HepG2 (cell line): ENCODE data around the gene MLX. TPM values are rescaled to one million over a fixed set of nuclear protein-coding genes. Genes with fewer than 3 reads are reported as not detected.
A peak's percentile ranks its signal among the peaks of the same experiment; 100 is the strongest.

Source experiments
- ARID5B ChIP-seq: IDR thresholded peaks from 2 replicates; pipeline ENCODE4 v1.4.0; 2020; ENCODE audit warnings: mild to moderate bottlenecking, missing genetic modification reagents
- FOXP1 ChIP-seq, 2 experiments: fragments of 450-650 bp in 1 of 2; IDR thresholded peaks; 2 replicates each; pipeline ENCODE4 v1.6.1; 2017 to 2018; ENCODE audit warnings: antibody characterized with exemption in 1 of 2
- HIC2 ChIP-seq: sonication (generic); formaldehyde crosslinking; IDR thresholded peaks from 2 replicates; pipeline ENCODE4 v1.9.0; 2022; ENCODE audit warnings: low read depth, missing genetic modification reagents
- MAZ ChIP-seq, 2 experiments: sonication (generic) in 1 of 2; formaldehyde crosslinking in 1 of 2; IDR thresholded peaks; 2 replicates each; pipeline versions ENCODE4 v1.5.0 to v1.6.1; 2012 to 2020; ENCODE audit warnings: low read depth in 2 of 2, mild to moderate bottlenecking in 2 of 2, borderline replicate concordance in 1 of 2, improper control_type of control experiment in 1 of 2, low read length in 1 of 2, missing genetic modification reagents in 1 of 2, moderate library complexity in 1 of 2
- NFE2L1 ChIP-seq: sonication (generic); formaldehyde crosslinking; IDR thresholded peaks from 2 replicates; pipeline ENCODE4 v1.4.0; 2020; ENCODE audit warnings: missing genetic modification reagents, mild to moderate bottlenecking, borderline replicate concordance
- NR2F1 ChIP-seq, 2 experiments: fragments of 450-650 bp in 1 of 2; formaldehyde crosslinking in 1 of 2; IDR thresholded peaks; 2 replicates each; pipeline versions ENCODE4 v1.5.0 to v1.6.1; 2016 to 2020; ENCODE audit warnings: mild to moderate bottlenecking in 1 of 2, missing compliant biosample characterization in 1 of 2, missing genetic modification reagents in 1 of 2, moderate library complexity in 1 of 2
- NR2F6 ChIP-seq, 2 experiments: IDR thresholded peaks; 2 replicates each; pipeline ENCODE4 v1.6.1; 2016; ENCODE audit warnings: antibody characterized with exemption in 1 of 2, mild to moderate bottlenecking in 1 of 2
- PAXIP1 ChIP-seq: sonication (generic); formaldehyde crosslinking; conservative IDR thresholded peaks from 2 replicates; pipeline ENCODE4 v1.4.0; 2020; ENCODE audit warnings: mild to moderate bottlenecking, missing genetic modification reagents, moderate library complexity
- PREB ChIP-seq: sonication (generic); formaldehyde crosslinking; IDR thresholded peaks from 2 replicates; pipeline ENCODE4 v1.4.0; 2020; ENCODE audit warnings: missing genetic modification reagents
- ZBTB3 ChIP-seq: sonication (generic); formaldehyde crosslinking; IDR thresholded peaks from 2 replicates; pipeline ENCODE4 v1.4.0; 2020; ENCODE audit warnings: low read depth, mild to moderate bottlenecking, moderate library complexity, missing genetic modification reagents, borderline replicate concordance
- ZBTB4 ChIP-seq: sonication (generic); formaldehyde crosslinking; IDR thresholded peaks from 2 replicates; pipeline ENCODE4 v1.4.0; 2020; ENCODE audit warnings: missing genetic modification reagents, mild to moderate bottlenecking, borderline replicate concordance
- ZNF264 ChIP-seq: sonication (generic); formaldehyde crosslinking; IDR thresholded peaks from 2 replicates; pipeline ENCODE4 v1.4.0; 2020; ENCODE audit warnings: missing genetic modification reagents
- ZNF768 ChIP-seq: sonication (generic); formaldehyde crosslinking; IDR thresholded peaks from 2 replicates; pipeline ENCODE4 v1.4.0; 2020; ENCODE audit warnings: missing genetic modification reagents
- ZNF776 ChIP-seq: sonication (generic); formaldehyde crosslinking; IDR thresholded peaks from 2 replicates; pipeline ENCODE4 v1.4.0; 2020; ENCODE audit warnings: mild to moderate bottlenecking, missing genetic modification reagents
- polyA plus RNA-seq, 8 experiments: library from polyadenylated mRNA; depleted of rRNA in 3 of 8; stranded (reverse) in 7 of 8; unstranded in 1 of 8; fragments of >200 nt; fragmentation: Illumina TruSeq in 4 of 8; extraction: Trizol in 4 of 8; gene quantifications; 2 replicates each; pipeline versions ENCODE4 v1.2.1 to v1.2.3, GENCODE V29; 2011 to 2016; ENCODE audit warnings: low read depth in 4 of 8, missing spikeins in 1 of 8, mixed read lengths in 1 of 8; ENCODE audit not compliant: insufficient read depth in 1 of 8
- total RNA-seq, 5 experiments: library from RNA; depleted of rRNA; stranded (reverse); fragments of >200 nt; fragmentation: Illumina TruSeq; extraction: Trizol; gene quantifications; 2 replicates each; pipeline ENCODE4 v1.2.3, GENCODE V29; 2016; ENCODE audit warnings: low read depth in 1 of 5

Gene MLX
- total and polyA plus RNA-seq, 2 of the 13 experiments (the other 11 are each of a cell fraction or from before 2014, with no cell fraction given) = 38.9 to 74.4 TPM

- TF ChIP-seq PREB (no peak), FOXP1 (IDR thresholded peaks at IDR 0.05) (no peak), FOXP1 (CRISPR knock-in tag; IDR thresholded peaks at IDR 0.05) (peak; percentile 96), ARID5B (CRISPR knock-in tag) (0 out of 2 replicates have a peak, but pooled peaks have one; percentile 17), ZNF776 (CRISPR knock-in tag) (no peak), NR2F1 (CRISPR knock-in tag; IDR thresholded peaks at IDR 0.05) (no peak), PAXIP1 (CRISPR knock-in tag) (peak; percentile 50), ZNF264 (CRISPR knock-in tag) (no peak), ZBTB3 (CRISPR knock-in tag) (peak; percentile 57; the same call in 1 of the 2 replicates), ZNF768 (CRISPR knock-in tag) (peak; percentile 28; the same call in 1 of the 2 replicates), NR2F6 (IDR thresholded peaks at IDR 0.05) (0 out of 2 replicates have a peak, but pooled peaks have one; percentile 16), NR2F6 (CRISPR knock-in tag; IDR thresholded peaks at IDR 0.05) (0 out of 2 replicates have a peak, but pooled peaks have one; percentile 20), HIC2 (CRISPR knock-in tag) (peak; percentile 40; the same call in 1 of the 2 replicates), ZBTB4 (no peak), MAZ (IDR thresholded peaks at IDR 0.05; ENCODE audit: borderline replicate concordance, low read depth, low read length) (0 out of 2 replicates have a peak, but pooled peaks have one; percentile 54), MAZ (CRISPR knock-in tag; IDR thresholded peaks at IDR 0.05; ENCODE audit: low read depth) (no peak), NFE2L1 (CRISPR knock-in tag) (no peak)
These were observed 39.0 kb upstream of the MLX start (continued) for GRCh38 chr17:42527932-42528331.
